ENCODE data around the gene ZNF432. TPM values are rescaled to one million over a fixed set of nuclear protein-coding genes. Genes with fewer than 3 reads are reported as not detected.
"Not testable (repeated sequence)": the region's sequence is repeated elsewhere in the genome, so short reads cannot be mapped to it uniquely, and the experiment has no call there.

Gene ZNF432
- total and polyA plus RNA-seq, 2 experiments from 2014 or later = 3.3 to 13.2 TPM

- not testable (repeated sequence) for H3K27ac Mint-ChIP-seq; H3K27me3 Mint-ChIP-seq (ENCODE audit: insufficient read depth, low read depth, poor library complexity); H3F3A ChIP-seq (replicated peaks; ENCODE audit: low read depth); H3K4me2 ChIP-seq; H3K4me1 ChIP-seq (ENCODE audit: insufficient read depth); H3K4me3 ChIP-seq; ATAC-seq; H3K27ac ChIP-seq (ENCODE audit: low read depth); DNase-seq (ENCODE audit: low spot score); H3K36me3 ChIP-seq (ENCODE audit: insufficient read depth); H3K9me2 ChIP-seq (ENCODE audit: insufficient read depth); H3K27me3 ChIP-seq (ENCODE audit: insufficient read depth); H2AFZ ChIP-seq; H3K4me1 Mint-ChIP-seq
- peaks cover 20% of the 10 kb centered on the region for H4K20me1 ChIP-seq (replicated peaks; ENCODE audit: insufficient read depth)
- Mint-ChIP-seq H3K4me3 (peak overlapping the region; percentile 91; the same call in 2 of the 3 replicates), H3K9me3 (peaks cover 53% of the 10 kb centered on the region), H3K36me3 (ENCODE audit: low read depth) (peaks cover 39% of the 10 kb centered on the region)
- peaks cover 39% of the 10 kb centered on the region for H3K79me2 ChIP-seq (replicated peaks; ENCODE audit: insufficient read depth)
Observed at GRCh38 chr19:52096416-52096815, 47.8 kb upstream of the ZNF432 start.

GRCh38 chr19:52095172-52096014 lies 46.8 kb upstream of the ZNF432 start, which contains the start of gene ZNF841:
Gene ZNF841 (minus strand): TSS chr19:52095765. CDS start chr19:52084801, 10,964 bp downstream.
- Mint-ChIP-seq H3K4me3 (peak within 1 kb of the TSS; percentile 91), H3K4me1 (peaks cover 8% of the 10 kb centered on the region; the same call in 2 of the 3 replicates), H3K27ac (peak within 1 kb of the TSS; percentile 82), H3K9me3 (peaks cover 49% of the 10 kb centered on the region), H3K36me3 (ENCODE audit: low read depth) (peaks cover 46% of the 10 kb centered on the region), H3K27me3 (ENCODE audit: insufficient read depth, low read depth, poor library complexity) (peaks cover 10% of the 10 kb centered on the region)
- ATAC-seq (peak; percentile 99), DNase-seq (ENCODE audit: low spot score) (peak; percentile 98)
- Histone ChIP-seq H2AFZ (peak within 1 kb of the TSS; percentile 99), H3K27me3 (ENCODE audit: insufficient read depth) (peaks cover 4% of the 10 kb centered on the region; the same call in 1 of the 2 replicates), H3K27ac (ENCODE audit: low read depth) (peak within 1 kb of the TSS; percentile 80), H3F3A (replicated peaks; ENCODE audit: low read depth) (0 out of 2 replicates have a peak, but pooled peaks cover 3% of the 10 kb centered on the region), H3K79me2 (replicated peaks; ENCODE audit: insufficient read depth) (peaks cover 49% of the 10 kb centered on the region), H3K36me3 (ENCODE audit: insufficient read depth) (peaks cover 4% of the 10 kb centered on the region; the same call in 1 of the 2 replicates), H3K4me1 (ENCODE audit: insufficient read depth) (no peaks in the 10 kb centered on the region), H3K4me2 (peak within 1 kb of the TSS; percentile 100), H4K20me1 (replicated peaks; ENCODE audit: insufficient read depth) (peaks cover 20% of the 10 kb centered on the region), H3K9me2 (ENCODE audit: insufficient read depth) (no peaks in the 10 kb centered on the region), H3K4me3 (peak within 1 kb of the TSS; percentile 94)
- peak; percentile 72 for TF ChIP-seq POLR2AphosphoS5 (IDR thresholded peaks at IDR 0.05; ENCODE audit: low read depth)
- TF ChIP-seq ETS1 (IDR thresholded peaks at IDR 0.05) = peak; percentile 35; the same call in 1 of the 2 replicates
- no peak for TF ChIP-seq ZNF331 (CRISPR knock-in tag; IDR thresholded peaks at IDR 0.05; ENCODE audit: low read depth)
- no peak for TF ChIP-seq EZH2 (IDR thresholded peaks at IDR 0.05; ENCODE audit: low read depth, unreplicated experiment)
- no peak for TF ChIP-seq CREB1 (CRISPR knock-in tag; IDR thresholded peaks at IDR 0.05; ENCODE audit: low read depth)
- TF ChIP-seq JUNB (IDR thresholded peaks at IDR 0.05; ENCODE audit: unreplicated experiment) = no peak
- no peak for TF ChIP-seq ZNF114 (CRISPR knock-in tag; IDR thresholded peaks at IDR 0.05)
- no peak for TF ChIP-seq EZH2phosphoT487 (IDR thresholded peaks at IDR 0.05; ENCODE audit: unreplicated experiment)
- TF ChIP-seq REST (IDR thresholded peaks at IDR 0.05; ENCODE audit: unreplicated experiment) = no peak
- 0 out of 4 replicates have a peak, but pooled peaks of 1 of the 2 experiments have one; percentile 0 for TF ChIP-seq CTCF (conservative IDR thresholded peaks at IDR 0.05; ENCODE audit: low read depth in 2 of 2)

Measured in GM23338 (cell line).